Muscle layer of duodenum (tissue), 2 donors: Measurements from ENCODE around the gene SIRPB1.

Source experiments
- H3K27ac ChIP-seq: one replicate; pipeline ENCODE4 v1.7.0; 2013; ENCODE audit warnings: mild to moderate bottlenecking, low read length
- H3K27me3 ChIP-seq: one replicate; pipeline ENCODE4 v1.7.0; 2013; ENCODE audit warnings: low read depth, mild to moderate bottlenecking, control low read depth, low read length
- H3K36me3 ChIP-seq, 2 donors: one replicate each; pipeline ENCODE4 v1.7.0; 2013; ENCODE audit warnings: low read length in 2 of 2, control low read depth in 1 of 2, mild to moderate bottlenecking in 1 of 2; ENCODE audit not compliant: insufficient read depth in 2 of 2, control insufficient read depth in 1 of 2
- H3K4me1 ChIP-seq, 2 donors: one replicate each; pipeline ENCODE4 v1.7.0; 2013; ENCODE audit warnings: low read length in 2 of 2, mild to moderate bottlenecking in 2 of 2, control low read depth in 1 of 2, moderate library complexity in 1 of 2; ENCODE audit not compliant: insufficient read depth in 2 of 2, control insufficient read depth in 1 of 2
- H3K4me3 ChIP-seq, 2 donors: one replicate each; pipeline ENCODE4 v1.7.0; 2013; ENCODE audit warnings: low read length in 2 of 2, low read depth in 1 of 2, mild to moderate bottlenecking in 1 of 2
- H3K9me3 ChIP-seq, 2 donors: one replicate each; pipeline ENCODE4 v1.7.0; 2013; ENCODE audit warnings: low read length in 2 of 2, control low read depth in 1 of 2, mild to moderate bottlenecking in 1 of 2; ENCODE audit not compliant: control insufficient read depth in 1 of 2
- donor health status: healthy.

SIRPB1 gene

GRCh38 chr20:1619861-1620444 is at the start of gene SIRPB1:
SIRPB1 (minus strand) TSS chr20:1620009; CDS start chr20:1619944, 65 bp downstream.
- Histone ChIP-seq H3K27ac (peak within 1 kb of the TSS; percentile 5), H3K4me1 (peaks cover 0 to 4% of the 10 kb centered on the region in 2 donors), H3K36me3 (no peaks in the 10 kb centered on the region), H3K27me3 (no peaks in the 10 kb centered on the region), H3K4me3 (peak within 1 kb of the TSS; percentile 9 to 32), H3K9me3 (peaks cover 5 to 9% of the 10 kb centered on the region in 2 donors)

DNA sequence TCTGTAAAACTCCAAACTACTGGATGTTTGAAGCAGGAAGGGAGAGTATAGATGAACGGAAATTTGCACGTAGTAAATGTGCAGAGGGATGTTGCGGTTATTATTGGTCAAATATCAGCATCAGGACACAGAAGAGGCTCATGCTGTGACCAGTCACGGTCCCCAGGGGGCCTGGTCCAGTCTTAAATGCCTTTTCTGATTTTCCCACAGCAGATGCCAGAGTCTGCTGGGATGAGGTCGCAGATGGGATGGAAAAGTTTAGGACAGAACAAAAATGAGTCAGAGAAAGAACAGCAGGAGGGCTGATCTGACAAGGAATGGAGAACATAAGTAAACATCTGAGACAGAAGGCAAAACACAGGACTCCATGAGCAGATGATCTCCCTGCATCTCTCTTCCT is 49.5 kb upstream of the SIRPB1 start:
- H3K27me3 ChIP-seq = no peaks in the 10 kb centered on the region
- H3K4me3 ChIP-seq = no peak overlapping the region
- H3K9me3 ChIP-seq = no peaks in the 10 kb centered on the region
- H3K27ac ChIP-seq = no peak overlapping the region
- H3K4me1 ChIP-seq = no peaks in the 10 kb centered on the region
- H3K36me3 ChIP-seq = no peaks in the 10 kb centered on the region

GRCh38 chr20:1667502-1668085 is 47.8 kb upstream of the SIRPB1 start:
- H3K27me3 ChIP-seq = no peaks in the 10 kb centered on the region
- no peaks in the 10 kb centered on the region for H3K4me1 ChIP-seq
- H3K4me3 ChIP-seq = no peak overlapping the region
- no peaks in the 10 kb centered on the region for H3K36me3 ChIP-seq
- no peaks in the 10 kb centered on the region for H3K9me3 ChIP-seq
- H3K27ac ChIP-seq = no peak overlapping the region

- H3K27ac ChIP-seq = no peak overlapping the region
- no peaks in the 10 kb centered on the region for H3K4me1 ChIP-seq
- no peaks in the 10 kb centered on the region for H3K9me3 ChIP-seq
- H3K36me3 ChIP-seq = no peaks in the 10 kb centered on the region
- no peaks in the 10 kb centered on the region for H3K27me3 ChIP-seq
- no peak overlapping the region for H3K4me3 ChIP-seq
Measured at GRCh38 chr20:1666802-1667201, 47.0 kb upstream of the SIRPB1 start.

GRCh38 chr20:1665345-1665744 is 45.5 kb upstream of the SIRPB1 start:
- no peaks in the 10 kb centered on the region for H3K27me3 ChIP-seq
- no peaks in the 10 kb centered on the region for H3K36me3 ChIP-seq
- no peak overlapping the region for H3K27ac ChIP-seq
- no peaks in the 10 kb centered on the region for H3K9me3 ChIP-seq
- H3K4me1 ChIP-seq = no peaks in the 10 kb centered on the region
- H3K4me3 ChIP-seq = no peak overlapping the region

- no peak overlapping the region for H3K27ac ChIP-seq
- no peaks in the 10 kb centered on the region for H3K4me1 ChIP-seq
- H3K4me3 ChIP-seq = no peak overlapping the region
Measured at GRCh38 chr20:1664911-1665310, 45.1 kb upstream of the SIRPB1 start.

GRCh38 chr20:1663917-1664316 is 44.1 kb upstream of the SIRPB1 start:
- H3K4me3 ChIP-seq = no peak overlapping the region
- no peaks in the 10 kb centered on the region for H3K4me1 ChIP-seq
- no peaks in the 10 kb centered on the region for H3K9me3 ChIP-seq
- H3K27ac ChIP-seq = no peak overlapping the region
- H3K36me3 ChIP-seq = no peaks in the 10 kb centered on the region
- H3K27me3 ChIP-seq = no peaks in the 10 kb centered on the region

More at GRCh38 chr20:1664911-1665310, 45.1 kb upstream of the SIRPB1 start:
- Histone ChIP-seq H3K27me3 (no peaks in the 10 kb centered on the region), H3K9me3 (no peaks in the 10 kb centered on the region), H3K36me3 (no peaks in the 10 kb centered on the region)

- Histone ChIP-seq H3K4me3 (no peak overlapping the region), H3K27me3 (no peaks in the 10 kb centered on the region), H3K27ac (no peak overlapping the region), H3K9me3 (no peaks in the 10 kb centered on the region), H3K4me1 (no peaks in the 10 kb centered on the region), H3K36me3 (no peaks in the 10 kb centered on the region)
Measured at GRCh38 chr20:1661542-1662299, 41.9 kb upstream of the SIRPB1 start.

GRCh38 chr20:1660246-1660645 is 40.4 kb upstream of the SIRPB1 start:
- Histone ChIP-seq H3K27ac (no peak overlapping the region), H3K4me1 (no peaks in the 10 kb centered on the region), H3K4me3 (no peak overlapping the region), H3K27me3 (no peaks in the 10 kb centered on the region), H3K9me3 (no peaks in the 10 kb centered on the region), H3K36me3 (no peaks in the 10 kb centered on the region)

GRCh38 chr20:1657556-1658334 is 37.9 kb upstream of the SIRPB1 start, which contains the start of gene SIRPG:
SIRPG (minus strand) TSS chr20:1657779; CDS start chr20:1657714, 65 bp downstream.
- no peak within 1 kb of the TSS for H3K4me3 ChIP-seq
- H3K4me1 ChIP-seq = no peaks in the 10 kb centered on the region
- H3K27ac ChIP-seq = no peak within 1 kb of the TSS
- no peaks in the 10 kb centered on the region for H3K36me3 ChIP-seq
- peaks cover 0 to 7% of the 10 kb centered on the region in 2 donors for H3K9me3 ChIP-seq
- no peaks in the 10 kb centered on the region for H3K27me3 ChIP-seq

- H3K4me1 ChIP-seq = no peaks in the 10 kb centered on the region
Measured at GRCh38 chr20:1656844-1657243, 37.0 kb upstream of the SIRPB1 start.

More at GRCh38 chr20:1656844-1657243, 37.0 kb upstream of the SIRPB1 start:
- H3K9me3 ChIP-seq = peaks cover 0 to 7% of the 10 kb centered on the region in 2 donors
- H3K4me3 ChIP-seq = no peak overlapping the region
- no peak overlapping the region for H3K27ac ChIP-seq
- no peaks in the 10 kb centered on the region for H3K27me3 ChIP-seq
- H3K36me3 ChIP-seq = no peaks in the 10 kb centered on the region
